ENCODE measurements around the gene C7orf25. TPM values are rescaled to one million over a fixed set of nuclear protein-coding genes. Genes with fewer than 3 reads are reported as not detected.

Gene C7orf25
- total and polyA plus RNA-seq, 2 of the 13 experiments (the other 11 are each of a cell fraction or from before 2014, with no cell fraction given) = 0.37 to 1.3 TPM

DNA sequence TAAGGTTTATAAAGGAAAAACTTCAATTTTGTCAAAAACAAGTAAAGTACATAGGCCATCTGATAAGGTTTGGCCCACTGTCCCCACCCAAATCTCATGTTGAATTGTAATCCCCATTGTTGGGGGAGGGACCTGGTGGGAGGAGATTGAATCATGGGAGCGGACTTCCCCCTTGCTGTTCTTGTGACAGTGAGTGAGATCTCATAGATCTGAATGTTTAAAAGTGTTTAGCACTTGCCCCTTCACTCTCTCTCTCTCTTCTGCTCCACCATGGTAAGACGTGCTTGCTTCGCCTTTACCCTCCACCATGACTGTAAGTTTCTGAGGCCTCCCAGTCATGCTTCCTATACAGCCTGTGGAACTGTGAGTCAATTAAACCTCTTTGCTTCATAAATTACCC, 38.5 kb upstream of the C7orf25 start:
- no peak overlapping the region for H3K27ac ChIP-seq (ENCODE audit: extremely low read length, insufficient read depth, low read length)
- no peak overlapping the region for H3K9ac ChIP-seq (ENCODE audit: insufficient read depth, low read depth, low read length)
- ATAC-seq (no peak), DNase-seq (ENCODE audit: low spot score) (no peak), FAIRE-seq (no peak)
- no peaks in the 10 kb centered on the region for H3K27me3 ChIP-seq (ENCODE audit: control insufficient read depth in 1 of 2, insufficient read depth in 2 of 2, low read length in 2 of 2)
- WGBS (ENCODE audit: low lambda C conversion rate) = 14% methylated on average over 3 of the region's 3 CpGs
- H3K4me3 ChIP-seq (replicated peaks in 1 of 3; ENCODE audit: insufficient read depth in 1 of 3, low read depth in 2 of 3, low read length in 3 of 3) = no peak overlapping the region
- no peak overlapping the region for H3K4me2 ChIP-seq (ENCODE audit: low read depth, low read length)
- H3K79me2 ChIP-seq (ENCODE audit: insufficient read depth, low read length) = no peaks in the 10 kb centered on the region
- H2AFZ ChIP-seq (ENCODE audit: low read length) = no peak overlapping the region
- no peaks in the 10 kb centered on the region for H4K20me1 ChIP-seq (ENCODE audit: insufficient read depth, low read length)
- TF ChIP-seq MIXL1 (CRISPR knock-in tag; IDR thresholded peaks at IDR 0.05) (no peak), ZNF75D (CRISPR knock-in tag; IDR thresholded peaks at IDR 0.05; ENCODE audit: borderline replicate concordance) (no peak), SYNCRIP (IDR thresholded peaks at IDR 0.05; ENCODE audit: insufficient read depth, low read depth, low read length) (no peak), ZNF749 (CRISPR knock-in tag; IDR thresholded peaks at IDR 0.05; ENCODE audit: borderline replicate concordance) (no peak), HDAC6 (IDR thresholded peaks at IDR 0.05; ENCODE audit: low read depth, low read length) (no peak), KDM5B (CRISPR knock-in tag; IDR thresholded peaks at IDR 0.05; ENCODE audit: borderline replicate concordance) (no peak), SMYD3 (CRISPR knock-in tag; IDR thresholded peaks at IDR 0.05) (no peak), ZNF101 (CRISPR knock-in tag; IDR thresholded peaks at IDR 0.05; ENCODE audit: borderline replicate concordance, low read depth) (no peak), NBN (conservative IDR thresholded peaks at IDR 0.05) (no peak), REL (CRISPR knock-in tag; conservative IDR thresholded peaks at IDR 0.05) (no peak), JUNB (CRISPR knock-in tag; IDR thresholded peaks at IDR 0.05; ENCODE audit: borderline replicate concordance) (no peak), JARID2 (CRISPR knock-in tag; IDR thresholded peaks at IDR 0.05; ENCODE audit: insufficient replicate concordance) (no peak)
- TF ChIP-seq, protein P1, sequence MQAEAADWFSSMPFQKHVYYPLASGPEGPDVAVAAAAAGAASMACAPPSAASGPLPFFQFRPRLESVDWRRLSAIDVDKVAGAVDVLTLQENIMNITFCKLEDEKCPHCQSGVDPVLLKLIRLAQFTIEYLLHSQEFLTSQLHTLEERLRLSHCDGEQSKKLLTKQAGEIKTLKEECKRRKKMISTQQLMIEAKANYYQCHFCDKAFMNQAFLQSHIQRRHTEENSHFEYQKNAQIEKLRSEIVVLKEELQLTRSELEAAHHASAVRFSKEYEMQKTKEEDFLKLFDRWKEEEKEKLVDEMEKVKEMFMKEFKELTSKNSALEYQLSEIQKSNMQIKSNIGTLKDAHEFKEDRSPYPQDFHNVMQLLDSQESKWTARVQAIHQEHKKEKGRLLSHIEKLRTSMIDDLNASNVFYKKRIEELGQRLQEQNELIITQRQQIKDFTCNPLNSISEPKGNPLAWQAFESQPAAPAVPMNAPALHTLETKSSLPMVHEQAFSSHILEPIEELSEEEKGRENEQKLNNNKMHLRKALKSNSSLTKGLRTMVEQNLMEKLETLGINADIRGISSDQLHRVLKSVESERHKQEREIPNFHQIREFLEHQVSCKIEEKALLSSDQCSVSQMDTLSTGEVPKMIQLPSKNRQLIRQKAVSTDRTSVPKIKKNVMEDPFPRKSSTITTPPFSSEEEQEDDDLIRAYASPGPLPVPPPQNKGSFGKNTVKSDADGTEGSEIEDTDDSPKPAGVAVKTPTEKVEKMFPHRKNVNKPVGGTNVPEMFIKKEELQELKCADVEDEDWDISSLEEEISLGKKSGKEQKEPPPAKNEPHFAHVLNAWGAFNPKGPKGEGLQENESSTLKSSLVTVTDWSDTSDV (CRISPR knock-in tag; IDR thresholded peaks at IDR 0.05) = no peak
- TF ChIP-seq, protein P2, sequence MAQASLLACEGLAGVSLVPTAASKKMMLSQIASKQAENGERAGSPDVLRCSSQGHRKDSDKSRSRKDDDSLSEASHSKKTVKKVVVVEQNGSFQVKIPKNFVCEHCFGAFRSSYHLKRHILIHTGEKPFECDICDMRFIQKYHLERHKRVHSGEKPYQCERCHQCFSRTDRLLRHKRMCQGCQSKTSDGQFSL (CRISPR knock-in tag; IDR thresholded peaks at IDR 0.05) = no peak
- TF ChIP-seq, protein P3, sequence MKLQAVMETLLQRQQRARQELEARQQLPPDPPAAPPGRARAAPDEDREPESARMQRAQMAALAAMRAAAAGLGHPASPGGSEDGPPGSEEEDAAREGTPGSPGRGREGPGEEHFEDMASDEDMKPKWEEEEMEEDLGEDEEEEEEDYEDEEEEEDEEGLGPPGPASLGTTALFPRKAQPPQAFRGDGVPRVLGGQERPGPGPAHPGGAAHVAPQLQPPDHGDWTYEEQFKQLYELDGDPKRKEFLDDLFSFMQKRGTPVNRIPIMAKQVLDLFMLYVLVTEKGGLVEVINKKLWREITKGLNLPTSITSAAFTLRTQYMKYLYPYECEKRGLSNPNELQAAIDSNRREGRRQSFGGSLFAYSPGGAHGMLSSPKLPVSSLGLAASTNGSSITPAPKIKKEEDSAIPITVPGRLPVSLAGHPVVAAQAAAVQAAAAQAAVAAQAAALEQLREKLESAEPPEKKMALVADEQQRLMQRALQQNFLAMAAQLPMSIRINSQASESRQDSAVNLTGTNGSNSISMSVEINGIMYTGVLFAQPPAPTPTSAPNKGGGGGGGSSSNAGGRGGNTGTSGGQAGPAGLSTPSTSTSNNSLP (IDR thresholded peaks at IDR 0.05; ENCODE audit: low read depth, low read length) = no peak
- TF ChIP-seq, protein P4, sequence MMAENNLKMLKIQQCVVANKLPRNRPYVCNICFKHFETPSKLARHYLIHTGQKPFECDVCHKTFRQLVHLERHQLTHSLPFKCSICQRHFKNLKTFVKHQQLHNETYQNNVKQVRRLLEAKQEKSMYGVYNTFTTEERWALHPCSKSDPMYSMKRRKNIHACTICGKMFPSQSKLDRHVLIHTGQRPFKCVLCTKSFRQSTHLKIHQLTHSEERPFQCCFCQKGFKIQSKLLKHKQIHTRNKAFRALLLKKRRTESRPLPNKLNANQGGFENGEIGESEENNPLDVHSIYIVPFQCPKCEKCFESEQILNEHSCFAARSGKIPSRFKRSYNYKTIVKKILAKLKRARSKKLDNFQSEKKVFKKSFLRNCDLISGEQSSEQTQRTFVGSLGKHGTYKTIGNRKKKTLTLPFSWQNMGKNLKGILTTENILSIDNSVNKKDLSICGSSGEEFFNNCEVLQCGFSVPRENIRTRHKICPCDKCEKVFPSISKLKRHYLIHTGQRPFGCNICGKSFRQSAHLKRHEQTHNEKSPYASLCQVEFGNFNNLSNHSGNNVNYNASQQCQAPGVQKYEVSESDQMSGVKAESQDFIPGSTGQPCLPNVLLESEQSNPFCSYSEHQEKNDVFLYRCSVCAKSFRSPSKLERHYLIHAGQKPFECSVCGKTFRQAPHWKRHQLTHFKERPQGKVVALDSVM (CRISPR knock-in tag; IDR thresholded peaks at IDR 0.05) = no peak
- intact Hi-C loops (cut with micrococcal nuclease; ENCODE audit: unreplicated experiment) (no loop called here), in situ Hi-C loops (cut with HindIII; ENCODE audit: extremely low pct_ligation_motif_present, low pct_unique_long_range_greater_than_20kb) (no loop called here)
- POLR2A ChIA-PET = no interaction called here
- H3K36me3 ChIP-seq (replicated peaks in 1 of 2; ENCODE audit: control insufficient read depth in 1 of 2, insufficient read depth in 2 of 2, low read length in 2 of 2) = no peaks in the 10 kb centered on the region
- H3K9me3 ChIP-seq (ENCODE audit: low read length) = no peaks in the 10 kb centered on the region
- CTCF ChIA-PET (ENCODE audit: low intra/inter-chr PET ratio, low total read pairs) = no interaction called here
- no TSS peak for BruUV-seq (replicated peaks)
- H3K4me1 ChIP-seq (ENCODE audit: insufficient read depth, low read length) = no peaks in the 10 kb centered on the region
